ENCODE results near the gene CSRP1.

The CSRP1 gene

DNA sequence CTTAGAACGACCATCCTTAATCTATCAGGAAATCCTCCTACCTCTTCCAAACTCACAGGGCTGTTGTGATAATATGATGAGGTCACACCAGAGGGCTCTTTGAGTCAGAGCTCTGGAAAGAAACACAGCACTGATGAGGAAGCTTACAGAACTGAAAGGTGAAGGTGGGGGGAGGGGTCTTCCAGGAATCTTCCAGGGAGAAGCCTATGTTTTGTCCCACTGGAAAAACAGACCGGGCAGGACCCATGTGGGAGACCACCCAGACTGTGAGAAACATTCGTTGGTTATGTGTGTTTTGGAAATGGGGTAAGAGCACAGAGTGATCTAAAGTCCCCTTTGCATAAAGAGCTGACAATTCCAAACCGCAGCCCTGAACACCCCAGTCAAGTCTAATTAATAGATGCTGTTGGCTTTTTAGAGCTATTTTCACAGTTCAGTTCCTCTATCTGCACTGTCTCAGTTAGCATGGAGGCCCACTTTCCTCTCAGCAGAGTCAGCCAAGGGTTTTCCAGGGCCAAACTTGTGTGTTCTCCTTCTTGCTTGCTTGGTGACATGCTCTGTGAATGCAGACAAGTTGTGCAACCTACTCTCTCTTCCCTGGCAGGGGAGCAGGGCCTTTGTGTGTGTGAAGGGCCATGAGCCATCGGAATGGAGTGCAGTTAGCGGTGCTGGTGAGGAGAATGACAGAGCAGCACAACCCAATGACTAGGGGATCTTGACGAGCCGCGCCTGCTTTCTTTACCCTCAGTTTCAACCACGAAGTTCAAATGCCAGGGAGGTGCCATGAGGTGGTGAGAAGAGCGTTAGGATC lies 50.2 kb downstream of the CSRP1 start:
- DNase-seq = peak in 25 of 51 donors; percentile 9 to 69 (median 37)

GRCh38 chr1:201455098-201455497 lies 51.8 kb downstream of the CSRP1 start:
- DNase-seq = no peak

- no peak for DNase-seq
Observed at GRCh38 chr1:201454608-201455007, 52.3 kb downstream of the CSRP1 start.

DNA sequence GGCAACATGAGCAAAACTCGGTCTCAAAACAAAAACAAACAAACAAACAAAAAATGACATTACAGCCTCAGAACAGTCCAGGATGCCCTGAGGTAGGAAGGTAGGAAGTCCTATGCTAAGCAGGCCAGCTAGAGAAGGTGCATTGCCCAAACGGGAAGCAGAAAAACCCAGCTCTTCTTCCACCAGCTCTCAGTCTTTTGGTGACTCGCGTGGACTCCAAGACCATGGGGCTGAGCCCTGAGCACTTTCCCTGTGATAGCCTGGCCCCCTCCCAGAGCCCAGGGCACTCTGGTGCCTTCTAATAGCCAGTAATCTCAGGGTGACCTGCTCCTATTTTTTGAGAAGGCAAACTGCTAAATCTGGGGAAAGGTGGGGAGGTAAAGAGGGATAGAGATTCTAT lies 54.1 kb downstream of the CSRP1 start:
- DNase-seq = no peak

DNA sequence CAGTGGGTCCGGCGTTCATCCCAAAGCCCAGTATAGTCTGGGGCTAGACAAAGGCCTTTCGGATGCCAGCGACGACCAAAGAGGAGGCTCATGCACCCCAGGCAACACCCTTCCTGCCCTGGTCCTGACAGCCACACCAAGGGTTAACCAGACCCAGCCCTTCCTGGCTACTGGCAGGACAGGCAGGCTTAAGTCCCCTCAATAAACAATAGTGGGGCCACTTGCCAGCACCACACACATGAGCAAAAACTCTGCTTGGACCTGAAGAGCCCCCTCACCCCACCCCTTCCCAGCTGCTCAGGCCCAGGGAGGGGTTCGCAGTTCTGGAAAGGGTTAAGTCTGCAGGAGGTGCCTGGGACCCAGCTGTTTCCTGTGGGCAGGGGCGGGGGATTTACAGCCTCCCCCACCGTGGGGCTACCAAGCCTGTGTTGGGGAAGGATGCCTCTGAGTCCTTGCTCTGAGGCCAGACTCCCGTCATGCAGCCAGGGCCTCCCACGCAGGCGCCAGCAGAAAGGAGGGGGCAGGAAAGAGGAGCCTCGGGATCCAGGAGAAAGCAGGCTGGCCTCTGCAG lies 56.1 kb downstream of the CSRP1 start:
- DNase-seq = peak in 39 of 51 donors; percentile 16 to 84 (median 49)

DNA sequence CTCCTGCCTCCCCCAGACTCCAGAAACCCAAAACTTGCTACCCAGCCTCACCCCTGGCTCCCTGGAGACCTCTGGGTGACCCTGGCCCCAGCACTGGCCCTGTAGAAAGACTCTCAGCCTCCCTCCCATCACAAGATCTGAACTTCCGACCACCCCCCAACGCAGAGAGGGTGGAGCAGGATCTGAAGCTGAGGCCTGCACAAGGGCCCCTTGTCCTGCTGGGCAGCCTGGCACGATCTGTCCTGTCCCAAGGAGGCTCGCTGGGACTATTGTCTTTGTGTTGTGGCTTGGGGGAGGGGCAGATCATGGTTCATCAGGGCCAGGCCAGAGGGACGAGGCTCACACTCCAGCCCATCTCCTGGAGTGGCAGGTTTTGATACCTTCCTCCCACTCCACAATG lies 57.9 kb downstream of the CSRP1 start:
- peak in 44 of 51 donors; percentile 19 to 93 (median 70) for DNase-seq

DNA sequence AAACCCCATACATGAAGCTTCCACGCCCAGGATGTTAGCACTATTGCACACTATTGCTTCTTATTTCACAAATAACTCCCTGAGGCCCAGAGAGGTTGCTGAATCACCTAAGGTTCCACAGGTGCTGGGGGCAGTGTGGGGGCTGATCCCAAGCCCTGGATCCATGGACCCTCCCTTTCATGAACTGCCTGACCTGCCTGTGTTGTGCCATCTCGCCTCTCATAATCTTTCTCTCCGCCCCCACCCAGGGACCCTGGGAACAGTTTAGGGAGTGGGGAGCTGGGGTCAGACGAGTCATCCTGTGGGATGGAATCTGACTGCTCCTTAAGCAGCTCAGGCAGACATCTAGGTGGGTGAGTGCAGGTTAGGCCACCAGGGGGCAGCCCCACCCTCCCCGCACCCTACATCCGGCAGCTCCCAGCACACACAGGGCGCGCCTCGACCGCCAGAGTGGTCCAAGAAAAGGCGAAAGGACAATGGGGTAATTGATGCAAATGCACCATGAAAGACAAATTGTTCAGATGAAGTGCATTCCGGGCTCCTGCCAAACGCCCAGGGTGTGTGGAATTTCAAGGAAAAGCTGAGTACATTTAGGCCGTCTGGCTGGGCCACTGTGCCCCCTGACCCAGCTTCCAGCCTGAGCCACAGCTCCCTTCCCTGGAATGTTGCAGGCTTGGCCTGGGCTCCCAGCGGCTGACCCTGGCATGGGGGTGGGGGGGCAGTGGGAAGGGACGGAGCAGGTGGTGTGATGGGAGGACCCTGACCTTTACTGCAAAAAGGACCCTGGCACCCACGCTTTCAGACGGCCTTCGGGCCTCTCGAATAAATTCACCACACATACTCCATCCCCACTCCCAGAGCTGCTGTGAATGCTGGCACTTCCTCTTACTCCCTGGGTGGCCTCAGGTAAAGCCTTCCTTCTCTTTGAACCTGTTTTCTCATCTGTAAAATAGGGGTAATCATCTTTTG lies 58.7 kb downstream of the CSRP1 start:
- peak in 46 of 51 donors; percentile 30 to 93 (median 74) for DNase-seq

DNA sequence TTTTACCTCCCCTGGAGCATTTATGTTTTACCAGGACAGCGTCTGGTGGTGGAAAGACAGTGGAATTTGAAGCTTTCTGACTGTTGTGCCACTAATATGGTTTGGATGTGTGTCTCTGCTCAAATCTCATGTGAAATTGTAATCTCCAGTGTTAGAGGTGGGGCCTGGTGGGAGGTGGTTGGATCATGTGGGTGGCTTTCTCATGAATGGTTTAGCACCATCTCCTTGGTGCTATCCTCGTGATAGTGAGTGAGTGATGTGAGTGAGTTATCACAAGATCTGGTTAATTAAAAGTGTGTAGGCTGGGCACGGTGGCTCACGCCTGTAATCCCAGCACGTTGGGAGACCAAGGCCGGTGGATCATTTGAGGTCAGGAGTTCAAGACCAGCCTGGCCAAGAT lies 61.6 kb downstream of the CSRP1 start:
- DNase-seq = peak in 1 of 51 donors; percentile 5

GRCh38 chr1:201444792-201445191 lies 62.1 kb downstream of the CSRP1 start:
- no peak for DNase-seq

GRCh38 chr1:201443747-201444146 lies 63.2 kb downstream of the CSRP1 start:
- no peak for DNase-seq

DNA sequence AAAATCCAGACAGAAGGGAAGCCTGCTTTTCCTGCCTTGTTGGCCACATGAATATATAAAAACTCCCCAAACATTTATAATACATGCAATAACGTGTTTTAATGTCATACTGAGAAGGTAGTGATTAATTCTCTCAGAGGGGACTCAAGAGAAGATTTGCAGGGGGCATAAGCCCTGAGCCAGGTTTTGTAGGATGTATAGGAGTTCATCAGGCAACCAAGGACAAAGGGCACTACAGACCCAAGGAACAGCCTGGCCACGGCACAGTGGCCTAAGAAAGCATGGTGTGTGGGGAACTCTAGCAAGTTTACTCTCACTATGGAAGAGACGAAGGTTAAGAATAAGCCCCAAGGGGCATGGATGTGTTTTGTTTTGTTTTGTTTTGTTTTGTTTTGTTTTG lies 70.0 kb downstream of the CSRP1 start:
- no peak for DNase-seq

GRCh38 chr1:201436393-201436792 lies 70.5 kb downstream of the CSRP1 start:
- DNase-seq = no peak

DNA sequence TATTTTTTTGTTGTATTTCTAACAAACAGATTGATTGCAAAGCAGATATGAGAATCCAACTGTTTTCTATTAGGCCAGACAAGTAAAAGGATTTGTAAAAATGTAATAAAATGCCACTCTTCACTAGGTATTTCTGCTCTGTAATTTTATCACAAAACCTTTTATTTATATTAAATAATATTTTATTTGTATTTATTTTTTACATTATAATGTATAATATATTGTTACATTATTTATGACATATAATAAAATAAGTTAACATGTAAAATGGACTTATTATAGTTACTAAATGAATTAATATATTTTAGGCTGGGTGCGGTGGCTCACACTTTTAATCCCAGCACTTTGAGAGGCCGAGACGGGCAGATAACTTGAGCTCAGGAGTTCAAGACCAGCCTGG lies 72.7 kb downstream of the CSRP1 start:
- DNase-seq = no peak

GRCh38 chr1:201433609-201434008 lies 73.3 kb downstream of the CSRP1 start:
- DNase-seq = no peak

Measured in hypothalamus (tissue), 51 donors.